Omental fat pad (tissue), 4 donors: ENCODE measurements around the gene AUTS2. TPM values are rescaled to one million over a fixed set of nuclear protein-coding genes. Genes with fewer than 3 reads are reported as not detected.

Experiments used
- ATAC-seq: fragments of 150-250 bp; one replicate; pipeline ENCODE4 v1.9.1; 2016; ENCODE audit warnings: mild to moderate bottlenecking, moderate library complexity; ENCODE audit not compliant: low FRiP score
- DNase-seq: peaks from one replicate; pipeline ENCODE4 v3.0.0-alpha.2; 2019; ENCODE audit warnings: low spot score
- total RNA-seq, 4 donors: library from RNA; depleted of rRNA; stranded (reverse); fragments of >200 nt; gene quantifications; one replicate each; pipeline ENCODE4 v1.1.0, GENCODE V29; 2016
- TF ChIP-seq, protein P1 (sequence below), 3 donors: fragments of 450-650 bp; IDR thresholded peaks; one replicate each; pipeline ENCODE4 v1.5.1; 2016 to 2017; ENCODE audit warnings: antibody characterized with exemption in 3 of 3, mild to moderate bottlenecking in 3 of 3, moderate library complexity in 2 of 3

Gene AUTS2
- total RNA-seq, 4 donors from 2014 or later = 13.2 to 27.0 (median 21.2) TPM

DNA sequence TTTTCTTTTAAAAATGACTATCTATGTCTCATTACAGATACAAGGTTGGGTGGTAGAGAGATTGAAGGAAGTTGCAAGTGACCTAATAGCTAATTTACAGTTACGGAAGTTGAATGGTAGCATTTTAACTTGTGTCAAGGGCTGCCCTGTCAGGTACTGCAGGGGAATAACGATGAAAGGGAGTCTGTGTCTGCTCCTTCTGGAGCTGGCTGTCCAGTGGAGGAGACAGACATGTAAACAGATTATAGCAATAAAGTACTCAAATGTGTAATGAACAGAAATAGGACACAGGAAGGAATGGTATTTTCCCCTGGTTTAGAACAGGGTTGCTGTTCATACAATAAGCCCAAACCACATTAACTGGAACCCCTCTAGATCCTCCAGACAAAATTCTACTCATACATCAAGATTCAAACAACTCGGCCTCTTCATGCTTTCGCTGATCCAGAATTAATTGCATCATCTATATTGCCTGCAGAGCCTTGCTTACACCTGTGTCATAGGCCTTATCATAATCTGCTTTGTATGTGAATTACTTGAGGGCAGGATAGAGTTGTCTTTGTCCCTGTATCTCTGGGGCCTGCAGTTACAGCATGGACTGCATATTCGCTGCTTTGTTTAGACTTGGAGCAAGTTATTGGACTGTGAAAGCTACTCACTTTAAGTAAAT, 42.8 kb downstream of the AUTS2 start:
- ATAC-seq (no peak), DNase-seq (no peak)
- TF ChIP-seq, protein P1, sequence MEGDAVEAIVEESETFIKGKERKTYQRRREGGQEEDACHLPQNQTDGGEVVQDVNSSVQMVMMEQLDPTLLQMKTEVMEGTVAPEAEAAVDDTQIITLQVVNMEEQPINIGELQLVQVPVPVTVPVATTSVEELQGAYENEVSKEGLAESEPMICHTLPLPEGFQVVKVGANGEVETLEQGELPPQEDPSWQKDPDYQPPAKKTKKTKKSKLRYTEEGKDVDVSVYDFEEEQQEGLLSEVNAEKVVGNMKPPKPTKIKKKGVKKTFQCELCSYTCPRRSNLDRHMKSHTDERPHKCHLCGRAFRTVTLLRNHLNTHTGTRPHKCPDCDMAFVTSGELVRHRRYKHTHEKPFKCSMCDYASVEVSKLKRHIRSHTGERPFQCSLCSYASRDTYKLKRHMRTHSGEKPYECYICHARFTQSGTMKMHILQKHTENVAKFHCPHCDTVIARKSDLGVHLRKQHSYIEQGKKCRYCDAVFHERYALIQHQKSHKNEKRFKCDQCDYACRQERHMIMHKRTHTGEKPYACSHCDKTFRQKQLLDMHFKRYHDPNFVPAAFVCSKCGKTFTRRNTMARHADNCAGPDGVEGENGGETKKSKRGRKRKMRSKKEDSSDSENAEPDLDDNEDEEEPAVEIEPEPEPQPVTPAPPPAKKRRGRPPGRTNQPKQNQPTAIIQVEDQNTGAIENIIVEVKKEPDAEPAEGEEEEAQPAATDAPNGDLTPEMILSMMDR (IDR thresholded peaks at IDR 0.05) = no peak

GRCh38 chr7:69643265-69643664, 45.0 kb downstream of the AUTS2 start:
- TF ChIP-seq, protein P1 (IDR thresholded peaks at IDR 0.05) = no peak
- no peak for DNase-seq
- no peak for ATAC-seq

DNA sequence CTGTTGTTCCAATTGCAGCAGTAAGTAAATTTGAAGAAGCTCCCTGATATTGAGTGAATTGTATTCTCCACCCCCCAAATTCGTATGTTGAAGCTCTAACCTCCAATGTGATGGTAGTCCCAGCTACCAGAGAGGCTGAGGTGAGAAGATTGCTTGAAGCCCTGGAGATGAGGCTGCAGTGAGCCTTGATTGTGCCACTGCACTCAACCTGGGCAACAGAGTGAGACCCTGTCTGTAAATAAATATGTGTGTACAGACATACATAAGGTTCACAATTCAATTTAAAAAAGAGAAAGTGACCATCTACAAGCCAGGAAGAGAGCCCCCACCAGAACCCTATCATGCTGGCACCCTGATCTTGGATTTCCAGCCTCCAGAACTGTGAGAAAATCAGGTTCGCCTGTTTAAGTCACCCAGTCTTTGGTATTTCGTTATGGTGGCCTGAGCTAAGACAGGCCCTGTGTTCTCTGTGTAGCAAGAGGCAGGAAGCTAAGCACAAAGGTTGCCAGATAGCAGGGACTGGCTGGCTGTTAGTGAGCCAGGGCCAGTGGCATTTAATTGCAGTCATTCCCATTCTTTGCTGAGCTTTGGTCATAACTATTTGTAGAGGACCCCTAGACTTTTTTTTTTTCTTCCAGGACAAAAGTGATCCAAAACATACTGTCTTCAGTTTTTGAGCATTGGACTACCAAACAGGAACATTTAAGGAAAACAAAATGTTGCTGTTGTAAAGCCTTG, 45.6 kb downstream of the AUTS2 start:
- ATAC-seq (no peak), DNase-seq (no peak)
- TF ChIP-seq, protein P1 (IDR thresholded peaks at IDR 0.05) = no peak

GRCh38 chr7:69645683-69646082, 47.4 kb downstream of the AUTS2 start:
- ATAC-seq = no peak

DNA sequence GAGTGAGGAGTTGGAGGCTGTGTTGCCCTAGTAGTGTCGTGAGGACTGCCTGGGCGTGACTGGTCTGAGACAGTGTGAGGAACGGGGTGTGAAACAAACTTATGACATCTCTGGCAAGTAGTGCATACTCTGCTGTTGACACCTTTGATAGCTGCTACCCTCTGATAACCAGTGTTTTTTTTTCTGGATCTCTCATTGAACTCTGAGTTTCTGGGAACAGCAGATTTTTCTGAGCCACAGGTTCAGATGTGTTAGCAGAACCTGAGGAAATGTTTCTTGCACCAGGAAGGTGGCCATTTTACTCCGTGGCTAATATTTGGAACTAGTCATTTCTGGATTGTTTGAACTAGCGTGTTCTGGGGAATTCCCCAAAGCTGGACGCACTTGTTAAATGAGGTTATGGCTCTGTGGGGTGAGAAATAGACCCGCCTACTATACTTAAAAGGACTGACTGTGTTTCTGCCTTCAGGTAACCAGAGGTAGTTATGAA, 52.9 kb downstream of the AUTS2 start:
- no peak for ATAC-seq
- DNase-seq = no peak
- TF ChIP-seq, protein P1 (IDR thresholded peaks at IDR 0.05) = no peak

More at GRCh38 chr7:69645683-69646082, 47.4 kb downstream of the AUTS2 start:
- DNase-seq = no peak
- TF ChIP-seq, protein P1 (IDR thresholded peaks at IDR 0.05) = no peak

DNA sequence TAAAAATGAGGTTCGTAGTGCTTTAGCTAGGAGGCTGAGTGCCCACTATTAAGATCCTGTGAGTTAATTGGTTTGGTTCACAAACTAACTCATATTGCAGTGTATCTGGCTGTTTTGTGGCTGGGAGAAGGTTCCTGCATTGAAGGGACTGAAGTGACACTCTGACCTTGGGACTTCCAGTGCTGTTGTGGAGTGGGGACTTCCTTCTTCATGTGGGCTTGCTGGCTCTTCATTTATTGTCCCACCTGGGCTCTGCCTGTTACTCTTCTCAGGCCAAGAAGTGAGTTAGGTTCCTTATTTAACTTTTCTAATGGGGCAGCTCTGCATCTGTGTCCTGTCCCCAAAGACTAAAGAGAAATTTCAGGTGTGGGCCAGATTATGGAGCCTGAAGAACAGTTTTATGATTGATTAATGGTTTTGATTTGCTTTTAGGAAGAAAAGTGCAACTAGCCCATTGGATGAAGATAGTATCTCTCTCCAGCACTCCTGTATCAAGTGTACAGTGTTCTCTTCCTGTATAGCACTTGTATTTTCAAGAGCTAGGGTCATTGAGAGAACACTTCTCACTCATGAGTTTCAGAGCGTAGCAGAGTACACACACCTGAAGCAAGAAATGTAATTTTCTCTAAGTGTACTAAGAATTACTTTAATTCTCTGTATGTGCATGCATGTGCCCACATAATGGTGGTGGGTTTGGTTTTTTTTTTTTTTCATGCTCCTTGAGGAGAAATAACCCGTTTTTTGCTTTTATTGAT, 54.8 kb downstream of the AUTS2 start:
- DNase-seq (no peak), ATAC-seq (no peak)
- TF ChIP-seq, protein P1 (IDR thresholded peaks at IDR 0.05) = no peak
